ENCODE data around the gene DHFR. TPM values are rescaled to one million over a fixed set of nuclear protein-coding genes. Genes with fewer than 3 reads are reported as not detected.

DHFR gene
- total and polyA plus RNA-seq, 2 of the 8 experiments (the other 6 are each of a cell fraction or from before 2014, with no cell fraction given), result 46.4 to 88.9 TPM

- no peak overlapping the region for H3K56ac ChIP-seq (replicated peaks; ENCODE audit: insufficient read length, low read depth, low read length)
- no peak overlapping the region for H3K9ac ChIP-seq (replicated peaks in 1 of 4; ENCODE audit: extremely low read depth in 1 of 4, low read depth in 3 of 4, low read length in 3 of 4)
- no peak overlapping the region for H3K14ac ChIP-seq (ENCODE audit: insufficient read length)
- H3K27ac ChIP-seq (ENCODE audit: low read depth, low read length), result no peak overlapping the region
- no peak overlapping the region for H3K4me2 ChIP-seq (ENCODE audit: insufficient read depth in 1 of 2, low read depth in 2 of 2, low read length in 2 of 2)
- no peaks in the 10 kb centered on the region for H3K36me3 ChIP-seq (ENCODE audit: control insufficient read depth in 2 of 4, insufficient read depth in 4 of 4, low read length in 3 of 4)
- 86% methylated on average over 5 of the region's 5 CpGs; no CpG with 5 or more reads in 1 of the 2 experiments for WGBS, 2 experiments (ENCODE audit: extremely low coverage in 1 of 2, insufficient coverage in 1 of 2, insufficient read length in 1 of 2, insufficient replicate concordance in 2 of 2, low coverage in 1 of 2, low lambda C conversion rate in 2 of 2, missing lambda C conversion rate in 1 of 2)
- H4K8ac ChIP-seq (ENCODE audit: extremely low read depth, insufficient read depth, low read length), result no peak overlapping the region
- H2AK5ac ChIP-seq (ENCODE audit: low read depth, low read length), result no peak overlapping the region
- no peaks in the 10 kb centered on the region; a peak in 1 of 7 replicates for H3K4me1 ChIP-seq (replicated peaks in 1 of 4; ENCODE audit: control insufficient read depth in 3 of 4, insufficient read depth in 4 of 4, low read length in 3 of 4)
- H3K4ac ChIP-seq (replicated peaks; ENCODE audit: insufficient read length, low read depth, low read length), result no peak overlapping the region
- H3K79me2 ChIP-seq (ENCODE audit: control insufficient read depth in 1 of 2, insufficient read depth in 2 of 2, low read length in 2 of 2), result no peaks in the 10 kb centered on the region
- no peak overlapping the region for H2BK5ac ChIP-seq (ENCODE audit: low read depth, low read length)
- no peaks in the 10 kb centered on the region for H3K79me1 ChIP-seq (ENCODE audit: low read depth, low read length)
- no peak overlapping the region for H4K91ac ChIP-seq (replicated peaks; ENCODE audit: insufficient read length, low read length)
- TF ChIP-seq BCL11A (IDR thresholded peaks at IDR 0.05; ENCODE audit: low read depth in 2 of 2, low read length in 2 of 2) (no peak), CTCF (IDR thresholded peaks at IDR 0.05; ENCODE audit: control extremely low read depth in 1 of 3, insufficient read depth in 1 of 3, low read depth in 1 of 3, low read length in 3 of 3) (no peak), SRF (IDR thresholded peaks at IDR 0.05; ENCODE audit: low read depth, low read length) (no peak), RAD21 (IDR thresholded peaks at IDR 0.05 in 1 of 2, conservative IDR thresholded peaks at IDR 0.05 in 1 of 2; ENCODE audit: low read depth in 2 of 2, low read length in 2 of 2) (no peak), SP2 (IDR thresholded peaks at IDR 0.05; ENCODE audit: low read length) (no peak), HDAC6 (IDR thresholded peaks at IDR 0.05; ENCODE audit: low read depth, low read length) (no peak)
- FAIRE-seq (no peak), DNase-seq (ENCODE audit: low read depth in 1 of 2, low spot score in 2 of 2) (peak in 1 of 2 experiments; percentile 31)
- no peaks in the 10 kb centered on the region for H4K20me1 ChIP-seq (replicated peaks in 1 of 2; ENCODE audit: control insufficient read depth in 1 of 2, insufficient read depth in 2 of 2, low read length in 2 of 2)
- H3K23ac ChIP-seq (ENCODE audit: insufficient read length), result no peak overlapping the region
- no peak overlapping the region for H2BK120ac ChIP-seq (replicated peaks; ENCODE audit: low read depth, low read length)
- no peaks in the 10 kb centered on the region for H3K27me3 ChIP-seq (replicated peaks in 1 of 4; ENCODE audit: control insufficient read depth in 3 of 4, extremely low read depth in 1 of 4, insufficient read depth in 3 of 4, low read length in 3 of 4)
- no peak overlapping the region for H2BK12ac ChIP-seq (ENCODE audit: low read depth, low read length)
- H3K4me3 ChIP-seq (ENCODE audit: extremely low read depth in 1 of 4, insufficient read depth in 2 of 4, low read depth in 3 of 4, low read length in 4 of 4), result no peak overlapping the region
- H2BK15ac ChIP-seq (ENCODE audit: low read length), result no peak overlapping the region
- no peaks in the 10 kb centered on the region for H3K23me2 ChIP-seq (ENCODE audit: low read depth, low read length)
- H3K18ac ChIP-seq (ENCODE audit: extremely low read depth, low read length), result no peak overlapping the region
- no peak overlapping the region for H2BK20ac ChIP-seq (ENCODE audit: low read length)
- CTCF ChIA-PET (ENCODE audit: partially characterized antibody), result interaction anchor here (0.6 kb wide), 1 partner anchor 98 kb away, joined by 3 read pairs; no protein-coding TSS in a partner anchor
- H3K9me3 ChIP-seq (ENCODE audit: insufficient read depth in 2 of 2, low read depth in 1 of 2, low read length in 1 of 2), result no peaks in the 10 kb centered on the region
- POLR2A ChIA-PET (ENCODE audit: partially characterized antibody), result interaction anchor here (0.6 to 1.0 kb wide), 2 partner anchors 9 to 14 kb away, joined by 3 to 5 read pairs; no protein-coding TSS in a partner anchor
- H4K5ac ChIP-seq (ENCODE audit: insufficient read length, low read depth, low read length), result no peak overlapping the region
- no peak overlapping the region for H2AFZ ChIP-seq (ENCODE audit: low read length)
These were observed 64.0 kb downstream of the DHFR start for GRCh38 chr5:80590766-80591165.
